Neural cell (in vitro differentiated cells): Measurements from ENCODE around the gene DEF6.

Experiments
- EP300 ChIP-seq: fragments of 450-650 bp; conservative IDR thresholded peaks from 2 replicates; pipeline ENCODE4 v1.6.1; 2014; ENCODE audit warnings: antibody characterized with exemption, mild to moderate bottlenecking, moderate library complexity; ENCODE audit not compliant: poor library complexity, severe bottlenecking
- POLR2AphosphoS5 ChIP-seq: IDR thresholded peaks from 2 replicates; pipeline ENCODE4 v1.6.1; 2012
- TAF1 ChIP-seq: IDR thresholded peaks from 2 replicates; pipeline ENCODE4 v1.6.1; 2012; ENCODE audit warnings: low read depth
- TF ChIP-seq, protein P1 (sequence below): fragments of 450-650 bp; IDR thresholded peaks from 2 replicates; pipeline ENCODE4 v1.5.1; 2014; ENCODE audit warnings: antibody characterized with exemption, mild to moderate bottlenecking, moderate library complexity; ENCODE audit not compliant: poor library complexity, severe bottlenecking

GRCh38 chr6:35319346-35320030 is 21.9 kb downstream of the DEF6 start:
- TF ChIP-seq EP300 (no peak), TAF1 (no peak), POLR2AphosphoS5 (no peak)
- TF ChIP-seq, protein P1, sequence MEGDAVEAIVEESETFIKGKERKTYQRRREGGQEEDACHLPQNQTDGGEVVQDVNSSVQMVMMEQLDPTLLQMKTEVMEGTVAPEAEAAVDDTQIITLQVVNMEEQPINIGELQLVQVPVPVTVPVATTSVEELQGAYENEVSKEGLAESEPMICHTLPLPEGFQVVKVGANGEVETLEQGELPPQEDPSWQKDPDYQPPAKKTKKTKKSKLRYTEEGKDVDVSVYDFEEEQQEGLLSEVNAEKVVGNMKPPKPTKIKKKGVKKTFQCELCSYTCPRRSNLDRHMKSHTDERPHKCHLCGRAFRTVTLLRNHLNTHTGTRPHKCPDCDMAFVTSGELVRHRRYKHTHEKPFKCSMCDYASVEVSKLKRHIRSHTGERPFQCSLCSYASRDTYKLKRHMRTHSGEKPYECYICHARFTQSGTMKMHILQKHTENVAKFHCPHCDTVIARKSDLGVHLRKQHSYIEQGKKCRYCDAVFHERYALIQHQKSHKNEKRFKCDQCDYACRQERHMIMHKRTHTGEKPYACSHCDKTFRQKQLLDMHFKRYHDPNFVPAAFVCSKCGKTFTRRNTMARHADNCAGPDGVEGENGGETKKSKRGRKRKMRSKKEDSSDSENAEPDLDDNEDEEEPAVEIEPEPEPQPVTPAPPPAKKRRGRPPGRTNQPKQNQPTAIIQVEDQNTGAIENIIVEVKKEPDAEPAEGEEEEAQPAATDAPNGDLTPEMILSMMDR = no peak
